ENCODE results near the gene GASK1A. TPM values are rescaled to one million over a fixed set of nuclear protein-coding genes. Genes with fewer than 3 reads are reported as not detected.

GASK1A gene
- total RNA-seq, 1 experiment from 2014 or later, result 5.4 TPM

DNA sequence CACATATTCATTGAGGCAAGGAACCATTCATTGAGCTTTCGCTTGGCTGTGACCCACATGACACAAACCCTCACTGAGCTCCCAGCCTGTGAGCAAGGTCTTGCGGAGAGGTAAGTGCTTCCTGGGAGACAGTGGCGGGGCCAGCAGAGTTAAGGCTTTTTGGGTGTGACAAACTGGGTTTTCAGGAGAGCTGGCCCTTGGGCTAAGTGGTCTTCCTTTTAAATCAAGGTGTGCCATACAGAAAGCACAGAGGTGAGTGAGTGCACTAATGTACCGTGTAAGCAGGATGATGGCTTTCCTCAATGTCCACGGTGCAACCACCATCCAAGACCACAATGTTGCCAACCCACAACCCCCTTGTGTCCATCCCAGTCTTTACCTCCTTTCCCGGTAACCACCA is 98.2 kb downstream of the GASK1A start:
- H3K4me1 Mint-ChIP-seq, result no peaks in the 10 kb centered on the region

More for the DNA sequence above, 98.2 kb downstream of the GASK1A start:
- no peak overlapping the region for H3K14ac ChIP-seq (ENCODE audit: insufficient read depth, low read length)
- H3K4me2 ChIP-seq (ENCODE audit: insufficient read depth, insufficient read length, low read length), result no peak overlapping the region
- H2AK5ac ChIP-seq (ENCODE audit: insufficient read length, low read length), result no peak overlapping the region
- H3T11ph ChIP-seq (ENCODE audit: low read length), result no peak overlapping the region
- no peaks in the 10 kb centered on the region for H3K79me1 ChIP-seq (ENCODE audit: insufficient read depth, low read depth, low read length, poor library complexity, severe bottlenecking)
- H2BK12ac ChIP-seq (ENCODE audit: insufficient read length, low read depth, low read length), result no peak overlapping the region
- no peak overlapping the region for H3K27ac ChIP-seq (ENCODE audit: insufficient read length, low read depth, low read length)
- no peaks in the 10 kb centered on the region for H4K20me1 ChIP-seq (ENCODE audit: control insufficient read depth, insufficient read depth, insufficient read length)
- H3K18ac ChIP-seq (ENCODE audit: insufficient read length, low read depth, low read length), result no peak overlapping the region
- no peaks in the 10 kb centered on the region for H3K4me1 ChIP-seq (ENCODE audit: insufficient read depth, low read length)
- no peak overlapping the region for H4K91ac ChIP-seq (ENCODE audit: insufficient read length, low read depth, low read length)
- Mint-ChIP-seq H3K27me3 (ENCODE audit: low read depth) (peaks cover 1% of the 10 kb centered on the region), H3K27ac (no peak overlapping the region; a peak in 1 of 7 replicates), H3K4me3 (no peak overlapping the region), H3K9me3 (peaks cover 7 to 8% of the 10 kb centered on the region in 2 experiments), H3K36me3 (ENCODE audit: insufficient read depth in 1 of 3, low read depth in 3 of 3) (peaks cover 34 to 39% (median 36%) of the 10 kb centered on the region in 3 experiments)
- TF ChIP-seq, protein P1, sequence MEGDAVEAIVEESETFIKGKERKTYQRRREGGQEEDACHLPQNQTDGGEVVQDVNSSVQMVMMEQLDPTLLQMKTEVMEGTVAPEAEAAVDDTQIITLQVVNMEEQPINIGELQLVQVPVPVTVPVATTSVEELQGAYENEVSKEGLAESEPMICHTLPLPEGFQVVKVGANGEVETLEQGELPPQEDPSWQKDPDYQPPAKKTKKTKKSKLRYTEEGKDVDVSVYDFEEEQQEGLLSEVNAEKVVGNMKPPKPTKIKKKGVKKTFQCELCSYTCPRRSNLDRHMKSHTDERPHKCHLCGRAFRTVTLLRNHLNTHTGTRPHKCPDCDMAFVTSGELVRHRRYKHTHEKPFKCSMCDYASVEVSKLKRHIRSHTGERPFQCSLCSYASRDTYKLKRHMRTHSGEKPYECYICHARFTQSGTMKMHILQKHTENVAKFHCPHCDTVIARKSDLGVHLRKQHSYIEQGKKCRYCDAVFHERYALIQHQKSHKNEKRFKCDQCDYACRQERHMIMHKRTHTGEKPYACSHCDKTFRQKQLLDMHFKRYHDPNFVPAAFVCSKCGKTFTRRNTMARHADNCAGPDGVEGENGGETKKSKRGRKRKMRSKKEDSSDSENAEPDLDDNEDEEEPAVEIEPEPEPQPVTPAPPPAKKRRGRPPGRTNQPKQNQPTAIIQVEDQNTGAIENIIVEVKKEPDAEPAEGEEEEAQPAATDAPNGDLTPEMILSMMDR (conservative IDR thresholded peaks at IDR 0.05), result no peak
- H3K27me3 ChIP-seq (ENCODE audit: insufficient read depth, low read length), result no peaks in the 10 kb centered on the region
- H3K9me3 ChIP-seq (ENCODE audit: control insufficient read depth, low read depth, low read length), result peaks cover 9% of the 10 kb centered on the region
- no peak overlapping the region for H2BK20ac ChIP-seq (ENCODE audit: low read depth, low read length, poor library complexity, severe bottlenecking)
- no peak for DNase-seq
- no peak overlapping the region for H2AFZ ChIP-seq (ENCODE audit: low read length)
- H3K56ac ChIP-seq (ENCODE audit: insufficient read length, low read depth, low read length), result no peak overlapping the region
- no peak overlapping the region for H3K4ac ChIP-seq (ENCODE audit: low read depth, low read length)
- no CpG with 5 or more reads among the region's 6 CpGs for WGBS (ENCODE audit: extremely low coverage, insufficient read length, low lambda C conversion rate)
- H3K9ac ChIP-seq (ENCODE audit: extremely low read depth, insufficient read length, low read length), result no peak overlapping the region
- H3K23ac ChIP-seq (ENCODE audit: insufficient read length, low read depth, low read length), result no peak overlapping the region
- H2BK15ac ChIP-seq (ENCODE audit: low read depth, low read length), result no peak overlapping the region
- H4K8ac ChIP-seq (replicated peaks; ENCODE audit: insufficient read length, low read depth, low read length), result no peak overlapping the region
- no peak overlapping the region for H2BK5ac ChIP-seq (ENCODE audit: insufficient read length, low read length)
- H4K5ac ChIP-seq (ENCODE audit: insufficient read length, low read depth, low read length), result no peak overlapping the region
- H3K79me2 ChIP-seq (ENCODE audit: insufficient read depth, low read length), result no peaks in the 10 kb centered on the region
- no peaks in the 10 kb centered on the region for H3K23me2 ChIP-seq (ENCODE audit: insufficient read length, low read depth, low read length, poor library complexity, severe bottlenecking)
- H2BK120ac ChIP-seq (ENCODE audit: low read depth, low read length, poor library complexity, severe bottlenecking), result no peak overlapping the region

All from H9 (cell line).